Activated CD4-positive, CD25-positive, alpha-beta regulatory T cell treated with anti-CD3 and anti-CD28 coated beads, Interleukin-2, amount 50 U/mL, for 16 hours (primary cell): ENCODE data around the gene CXCL5.
"Not testable (repeated sequence)": the region's sequence is repeated elsewhere in the genome, so short reads cannot be mapped to it uniquely, and the experiment has no call there.

Experiments used
- DNase-seq: peaks from one replicate; pipeline ENCODE4 v3.0.0-alpha.2; 2020; ENCODE audit warnings: low read depth, low spot score

The CXCL5 gene

DNA sequence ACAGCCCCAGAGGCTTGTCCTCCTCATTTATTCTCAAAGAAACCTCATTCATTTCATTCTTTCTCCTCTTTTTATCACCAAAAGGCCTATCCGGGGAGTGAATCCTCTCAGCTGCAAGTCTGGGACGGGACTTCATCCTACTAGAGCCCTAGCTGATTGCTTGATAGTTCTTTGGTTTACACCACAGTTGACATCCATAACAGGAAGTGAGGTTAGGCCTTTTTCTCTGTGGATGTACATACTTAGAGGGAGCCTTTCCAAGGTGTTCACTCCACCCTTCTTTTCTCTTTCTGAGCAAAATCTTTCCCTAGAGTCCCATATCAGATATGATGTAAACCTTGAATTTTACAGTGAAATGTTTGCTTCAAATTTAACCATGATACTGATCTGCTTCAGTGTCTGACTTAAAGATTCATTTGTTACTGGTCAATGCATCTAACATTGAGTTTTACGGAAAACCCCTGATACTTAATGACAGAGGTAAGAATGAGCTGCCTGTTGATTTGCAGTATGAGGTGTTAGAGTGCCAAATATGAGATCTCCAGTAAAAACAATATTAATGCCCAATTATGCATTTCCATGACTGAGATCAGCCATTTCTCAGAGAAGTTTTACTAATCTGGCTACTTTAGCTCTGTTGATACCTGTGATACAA is 16.8 kb upstream of the CXCL5 start:
- no peak for DNase-seq

DNA sequence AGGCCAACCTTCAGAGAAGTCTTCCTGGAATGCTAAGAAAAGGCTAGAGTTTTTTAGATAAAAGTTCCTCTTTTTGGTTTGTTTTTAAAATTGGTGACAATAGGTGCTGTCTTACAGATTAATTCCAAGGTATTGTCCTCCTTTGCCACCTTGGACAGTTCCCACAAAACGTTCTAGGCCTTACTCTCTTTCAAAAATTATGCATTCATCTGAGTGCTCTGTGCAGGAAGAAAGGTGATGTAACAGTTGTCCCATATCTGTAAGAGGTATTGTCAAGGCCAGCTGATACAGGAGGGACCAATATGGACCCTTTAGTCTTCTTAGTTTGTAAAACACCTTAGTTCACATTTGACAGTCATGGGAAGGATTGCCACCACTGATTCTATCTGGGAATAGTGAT is 15.9 kb upstream of the CXCL5 start:
- no peak for DNase-seq

DNA sequence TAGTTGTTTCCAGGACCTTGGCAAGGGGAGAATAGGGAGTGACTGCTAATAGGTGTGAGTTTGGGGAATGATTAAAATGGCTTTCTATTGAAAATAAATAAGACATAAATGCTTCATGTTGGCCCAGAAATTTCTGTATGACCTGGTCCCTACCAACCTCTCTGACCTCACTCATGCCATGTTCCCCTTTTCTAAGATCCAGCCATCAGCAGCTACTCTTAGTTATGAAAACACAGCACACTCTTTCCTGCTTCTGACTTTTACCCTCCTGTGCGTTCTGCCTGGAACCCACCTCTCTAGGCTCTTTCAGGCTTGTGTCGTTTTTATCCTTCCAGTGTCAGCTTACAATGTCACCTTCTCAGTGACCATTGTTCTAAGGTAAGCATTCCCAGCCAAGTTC is 14.8 kb upstream of the CXCL5 start:
- DNase-seq: no peak

DNA sequence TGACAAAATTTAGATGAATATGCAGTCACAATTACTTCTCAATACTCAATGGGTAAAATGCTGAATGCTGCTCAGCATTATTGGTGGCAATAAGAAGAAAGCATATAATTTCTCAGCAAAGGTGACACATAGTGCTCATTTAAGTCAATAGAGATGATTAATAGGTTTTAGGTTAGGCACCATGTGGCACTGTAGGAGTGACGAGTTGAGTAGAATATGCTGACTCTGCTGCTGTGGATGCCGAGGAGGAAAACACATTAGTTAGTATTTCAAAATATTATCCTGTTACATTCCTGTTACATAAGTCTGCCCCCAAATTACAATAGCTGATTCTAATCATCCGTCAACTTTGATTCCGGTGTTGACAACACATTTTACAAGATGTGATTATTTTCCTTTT is 13.7 kb upstream of the CXCL5 start:
- DNase-seq: no peak

DNA sequence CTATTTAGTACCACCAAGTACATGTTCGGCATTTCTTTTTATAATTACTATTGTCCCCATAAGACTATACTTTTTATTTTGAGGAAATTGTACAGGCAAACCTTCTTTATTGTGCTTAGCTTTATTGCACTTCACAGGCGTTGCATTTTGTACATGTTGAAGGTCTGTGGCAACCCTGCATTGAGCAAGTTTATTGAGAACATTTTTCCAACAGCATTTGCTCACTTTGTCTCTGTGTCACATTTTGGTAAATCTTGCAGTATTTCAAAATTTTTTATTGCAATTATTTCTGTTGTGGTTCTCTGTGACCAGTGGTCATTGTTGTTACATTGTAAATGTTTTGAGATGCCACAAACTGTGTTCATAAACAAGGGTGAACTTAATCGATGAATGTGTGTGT is 10.8 kb upstream of the CXCL5 start:
- DNase-seq: no peak

DNA sequence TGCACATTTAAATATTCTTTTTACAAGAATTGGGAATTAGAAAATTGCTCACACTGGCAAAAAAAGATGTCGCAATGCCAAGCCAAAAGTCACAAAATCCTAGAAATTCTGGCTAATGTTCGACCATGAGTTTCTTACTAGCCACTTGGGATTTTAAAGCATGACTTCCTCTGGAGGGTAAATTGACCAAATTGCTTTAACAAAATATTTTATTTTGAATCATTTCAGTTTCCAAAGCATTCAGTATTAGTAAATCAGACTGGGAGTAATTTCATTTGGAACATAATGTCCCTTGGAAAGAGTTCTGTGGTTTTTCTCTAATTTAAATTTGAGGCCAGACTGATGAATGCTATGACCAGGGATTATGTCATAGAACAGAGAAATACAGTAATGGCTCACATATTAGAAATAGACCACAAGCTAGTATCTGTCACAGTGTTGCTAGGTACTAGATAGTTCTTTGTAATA is 7.6 kb upstream of the CXCL5 start:
- DNase-seq: no peak

DNA sequence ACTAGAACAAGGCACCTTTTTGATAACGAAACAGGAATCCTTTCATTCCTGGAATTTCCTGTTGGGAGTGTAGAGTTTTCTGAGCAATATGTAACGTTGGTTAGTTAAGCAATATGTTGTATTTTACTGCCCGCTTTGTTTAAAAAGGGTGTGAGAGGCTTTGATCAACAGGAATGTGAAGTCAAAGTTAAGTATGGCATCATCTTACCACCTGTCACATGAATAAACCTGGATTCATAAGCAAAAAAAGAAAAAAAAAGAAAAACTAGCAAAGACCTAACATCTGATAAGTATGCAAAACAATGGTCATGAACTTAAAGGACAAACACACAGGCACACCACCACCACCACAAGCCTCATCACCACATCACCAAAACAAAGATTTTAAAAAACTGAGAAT is 7.1 kb upstream of the CXCL5 start:
- DNase-seq: no peak

DNA sequence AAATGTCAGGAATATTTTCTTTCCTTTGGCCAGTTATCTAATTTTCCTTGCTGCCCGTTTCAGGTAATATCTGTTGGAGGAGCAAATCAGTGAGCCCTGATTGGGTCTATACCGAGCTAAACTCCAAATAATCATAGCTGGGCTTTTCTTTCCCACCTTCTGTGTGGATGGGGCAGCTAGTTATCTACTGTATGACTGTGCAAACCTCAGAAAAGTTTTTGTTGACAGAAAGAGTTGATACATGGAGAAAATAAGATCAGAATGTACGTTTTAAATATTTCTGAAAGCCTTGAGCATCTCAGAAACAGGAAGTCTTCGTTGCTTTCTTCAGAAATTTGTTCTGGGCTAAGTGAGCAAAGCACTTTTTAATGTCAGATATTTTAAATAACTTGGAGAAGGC is 6.2 kb upstream of the CXCL5 start:
- no peak for DNase-seq

DNA sequence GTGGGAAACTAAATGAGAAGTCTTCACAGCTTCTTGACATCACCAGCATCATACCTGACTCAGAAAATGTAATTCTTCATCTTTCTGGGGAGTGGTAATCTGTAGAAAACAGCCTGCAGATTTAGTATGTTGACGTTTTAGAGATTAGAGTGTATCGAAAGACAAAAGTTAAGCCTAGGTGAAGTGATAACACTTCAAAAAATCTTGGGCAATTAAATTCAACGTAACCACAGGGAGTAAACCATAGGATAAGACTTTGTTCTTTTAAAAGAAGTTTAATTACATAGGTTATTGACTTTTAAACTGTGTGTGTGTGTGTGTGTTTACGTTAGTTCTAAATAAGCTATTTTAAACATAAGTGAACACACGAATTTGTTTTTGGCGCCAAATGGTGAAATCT is 1.8 kb upstream of the CXCL5 start:
- DNase-seq: no peak

DNA sequence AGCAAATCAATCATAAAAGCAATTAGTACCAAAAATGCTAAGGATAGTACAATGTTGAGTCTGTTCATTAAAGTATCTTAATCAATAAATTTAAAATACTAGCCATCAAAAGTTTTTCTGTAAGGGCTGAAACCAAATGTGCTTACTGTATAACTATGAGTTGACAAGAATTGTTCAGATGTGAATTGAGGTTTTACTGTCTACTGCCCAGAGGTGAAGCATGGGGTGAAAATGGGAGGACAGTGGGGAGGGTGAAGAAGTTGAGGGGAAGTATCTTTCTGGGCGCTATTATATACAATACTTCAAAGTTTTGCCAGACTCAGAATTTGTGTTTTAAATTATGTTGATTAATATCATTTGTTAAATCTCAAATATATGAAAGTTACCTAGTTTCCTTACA is 6.4 kb downstream of the CXCL5 start:
- no peak for DNase-seq

DNA sequence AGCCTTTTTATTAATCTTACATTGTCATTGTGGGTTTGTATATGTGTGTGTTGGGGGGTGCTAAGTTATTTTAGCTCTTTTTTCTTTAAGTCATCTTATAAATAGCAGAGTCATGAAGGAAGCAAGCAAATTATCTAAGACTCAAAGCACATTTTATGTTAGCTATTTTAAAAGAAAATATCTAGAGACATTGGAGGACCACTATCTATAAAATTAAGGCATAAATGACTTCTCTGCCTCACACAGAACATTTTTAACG is 6.8 kb downstream of the CXCL5 start:
- no peak for DNase-seq

DNA sequence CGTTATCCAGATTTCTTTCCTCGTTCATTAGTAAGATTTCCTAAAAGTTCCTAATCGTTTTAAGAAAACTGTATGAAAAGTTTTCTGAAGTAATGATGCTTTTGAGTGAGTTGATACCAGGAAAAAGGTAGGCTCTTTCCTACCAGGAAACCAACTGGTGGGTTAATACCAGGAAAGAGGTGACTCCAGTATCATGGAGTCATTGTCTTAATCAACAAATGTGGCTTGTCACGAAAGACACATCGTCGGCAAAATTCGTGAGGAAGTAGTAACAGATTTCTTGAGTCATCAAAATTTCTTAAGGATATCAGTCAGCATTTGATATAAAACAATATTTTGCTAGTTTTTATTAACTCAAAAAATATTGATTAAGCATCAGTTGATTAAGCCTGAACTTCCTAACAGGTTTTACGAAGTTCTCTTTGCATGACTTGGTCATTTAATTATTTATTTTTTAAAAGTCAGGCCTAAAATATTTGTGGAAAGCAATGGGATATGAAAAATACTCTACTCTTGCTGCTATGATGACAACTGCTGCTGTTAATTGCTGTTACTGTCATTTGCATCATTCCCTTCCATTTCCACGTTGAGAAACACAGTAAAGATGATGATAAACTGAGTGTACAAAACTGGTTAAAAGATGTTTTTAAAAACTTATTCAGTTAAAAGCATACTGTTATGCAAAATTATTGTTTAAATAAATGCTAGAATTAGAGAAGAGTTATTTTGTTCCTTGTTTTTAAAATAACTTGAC is 7.3 kb downstream of the CXCL5 start:
- no peak for DNase-seq

DNA sequence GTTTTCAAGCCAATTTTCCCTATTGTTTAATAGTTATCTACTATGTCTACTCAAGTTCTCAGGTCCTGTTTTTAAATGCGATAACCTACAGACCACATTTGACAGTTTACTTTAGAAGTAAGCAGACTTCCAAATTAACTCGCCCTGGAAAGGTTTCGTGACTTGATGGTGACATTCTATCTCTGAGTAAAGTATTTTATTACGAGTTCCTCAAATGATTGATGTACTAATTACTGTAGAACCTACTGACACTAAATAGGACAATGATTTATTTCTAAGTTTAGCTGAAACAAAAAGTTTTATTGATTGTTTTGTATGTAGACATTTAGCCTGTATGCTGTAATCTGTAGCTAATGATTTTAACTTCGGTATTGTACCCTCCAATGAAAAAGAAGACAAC is 8.5 kb downstream of the CXCL5 start:
- no peak for DNase-seq

DNA sequence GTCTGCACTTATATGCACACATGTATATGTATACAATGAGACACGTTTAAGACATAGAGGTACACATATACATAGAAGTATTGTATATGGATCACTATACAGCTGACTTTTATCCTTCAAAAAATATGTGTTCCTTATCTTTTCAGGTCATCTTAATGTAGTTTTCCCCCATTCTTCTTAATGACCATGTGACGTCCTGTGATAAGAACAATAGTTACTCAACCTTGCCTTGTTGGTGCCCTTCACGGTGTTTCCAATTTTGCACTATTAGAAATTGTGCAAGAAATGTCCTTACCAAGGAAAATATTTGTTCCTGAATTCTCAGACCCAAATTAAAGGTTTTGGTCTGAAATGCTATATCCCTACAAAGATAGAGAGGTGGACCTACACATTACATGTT is 9.4 kb downstream of the CXCL5 start:
- DNase-seq: no peak

DNA sequence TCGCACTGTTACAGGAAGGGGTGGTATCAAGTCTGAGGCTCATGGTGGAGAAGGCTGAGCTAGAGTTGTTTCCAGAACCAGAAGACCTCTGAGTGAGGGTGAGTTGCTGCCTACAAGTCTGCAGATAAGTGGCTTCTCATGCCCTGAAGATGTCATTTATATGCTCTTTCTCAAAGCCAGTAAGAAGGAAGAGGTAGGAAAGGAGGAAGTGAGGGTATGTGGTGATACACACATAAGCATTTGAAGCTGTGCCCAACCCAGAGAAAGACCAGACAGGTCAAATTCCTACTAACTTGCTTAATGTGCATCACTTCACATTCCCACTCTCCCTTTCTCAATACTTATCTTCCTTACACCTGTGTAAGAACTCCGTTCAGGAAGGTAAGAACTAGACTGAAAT is 10.4 kb downstream of the CXCL5 start, which contains the start of gene PPBP:
TSS of gene PPBP (minus strand) at position 130 of the 400 bp plus-strand sequence. CDS start at position 43, 87 bp downstream.
- no peak for DNase-seq

DNA sequence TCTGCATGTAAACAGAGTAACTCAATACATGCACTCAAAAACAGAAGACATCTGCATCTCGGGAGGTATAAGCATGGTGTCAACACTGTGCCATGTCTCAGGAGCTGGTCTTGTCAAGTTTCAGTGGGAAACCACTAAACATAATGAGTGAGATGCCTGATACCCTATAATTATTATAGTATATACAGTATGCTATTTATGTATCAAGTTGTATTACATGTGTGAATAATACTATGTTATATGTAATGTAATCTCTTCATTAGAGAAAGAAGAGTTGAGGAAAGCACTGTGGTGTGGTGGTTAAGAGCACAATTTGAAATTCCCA is 13.0 kb downstream of the CXCL5 start:
- no peak for DNase-seq

DNA sequence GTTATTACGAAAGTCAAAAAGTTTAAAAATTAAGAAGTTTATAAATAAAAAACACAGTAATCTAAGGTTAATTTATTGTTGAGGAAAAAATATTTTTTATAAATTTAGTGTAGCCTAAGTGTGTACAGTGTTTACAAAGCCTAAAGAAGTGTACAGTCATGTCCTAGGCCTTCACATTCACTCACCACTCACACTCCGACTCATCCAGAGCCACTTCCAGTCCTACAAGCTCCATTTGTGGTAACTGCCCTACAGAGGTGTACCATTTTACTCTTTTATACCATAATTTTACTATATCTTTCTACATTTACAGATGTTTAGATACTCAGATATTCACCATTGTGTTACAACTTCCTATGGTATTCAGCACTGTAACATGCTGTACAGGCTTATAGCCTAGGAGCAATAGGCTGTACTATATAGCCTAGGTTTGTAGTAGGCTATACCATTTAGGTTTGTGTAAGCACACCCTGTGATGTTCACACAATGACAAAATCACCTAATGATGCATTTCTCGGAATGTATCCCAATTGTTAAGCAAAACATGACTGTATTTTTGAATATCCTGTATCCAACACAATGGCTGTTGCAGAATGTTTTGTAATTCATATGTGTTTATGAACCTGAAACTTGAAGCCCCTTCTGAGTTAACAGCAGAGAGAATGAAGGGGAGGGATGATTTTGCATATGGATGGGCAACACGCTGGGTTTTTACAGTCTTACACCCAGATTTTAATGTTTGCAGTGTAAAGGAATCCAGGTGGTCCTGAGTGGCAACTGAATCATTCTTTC is 13.5 kb downstream of the CXCL5 start:
- DNase-seq: no peak

DNA sequence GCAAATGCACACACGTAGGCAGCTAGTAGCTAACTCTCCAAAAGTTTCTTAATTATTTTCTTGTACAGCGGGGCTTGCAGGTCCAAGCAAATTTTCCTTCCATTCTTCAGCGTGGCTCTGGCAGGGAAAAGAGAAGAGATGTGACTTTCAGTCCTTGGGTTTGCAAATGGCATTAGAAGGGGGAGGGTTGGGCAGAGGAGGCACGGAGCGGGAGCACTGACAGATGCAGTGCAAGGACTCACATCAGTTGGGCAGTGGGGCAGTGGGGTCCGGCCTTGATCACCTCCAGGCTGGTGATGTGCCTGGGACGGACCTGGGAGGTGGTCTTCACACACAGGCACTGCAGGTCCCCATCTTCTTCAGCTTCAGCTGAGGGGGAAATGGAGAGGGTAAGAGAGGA is 17.3 kb downstream of the CXCL5 start:
- DNase-seq: not testable (repeated sequence)

DNA sequence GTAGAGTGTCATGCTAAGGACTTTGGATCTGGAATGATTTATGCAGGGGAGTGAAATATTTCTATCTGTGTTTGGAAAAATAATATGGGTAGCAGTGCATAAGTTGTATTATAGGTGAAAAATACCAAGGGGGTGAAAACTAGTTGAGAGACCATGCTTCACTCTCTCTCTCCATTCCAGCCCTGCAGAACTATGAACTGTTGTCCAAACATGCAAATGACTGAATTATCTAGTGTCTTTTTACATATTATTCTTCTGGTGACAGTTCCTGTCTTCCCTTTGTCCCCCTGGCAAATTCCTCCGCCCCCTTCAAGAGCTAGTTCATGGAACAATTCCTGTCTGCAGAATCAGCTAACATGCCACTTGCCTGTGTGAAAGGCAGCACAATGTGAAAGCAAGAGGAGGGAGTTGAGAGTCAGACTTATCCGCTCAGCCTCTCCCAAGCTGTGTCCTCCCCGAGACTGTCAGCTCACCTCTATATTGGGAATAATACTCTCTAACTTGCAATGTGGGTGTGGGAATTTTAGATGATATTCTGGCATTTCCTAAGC is 19.0 kb downstream of the CXCL5 start:
- DNase-seq: no peak

DNA sequence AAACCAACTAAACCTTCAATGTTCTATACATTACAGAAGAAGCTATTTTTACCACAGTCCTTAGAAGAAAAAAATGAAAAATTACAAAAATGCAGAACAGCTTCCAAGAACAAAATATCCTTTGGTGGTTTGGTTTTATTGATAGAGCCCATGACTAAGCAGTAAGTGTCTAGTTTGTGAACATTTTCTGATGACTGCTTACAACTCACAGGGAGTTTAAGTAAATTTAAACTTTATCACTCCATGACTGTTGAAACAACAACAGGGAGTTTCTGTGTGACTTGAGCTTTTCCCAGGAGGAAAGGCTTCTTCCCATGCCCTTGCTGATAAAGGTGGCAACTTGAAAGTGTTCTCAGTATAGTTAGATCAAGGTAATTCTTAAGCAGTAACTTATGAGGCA is 19.6 kb downstream of the CXCL5 start:
- DNase-seq: no peak

DNA sequence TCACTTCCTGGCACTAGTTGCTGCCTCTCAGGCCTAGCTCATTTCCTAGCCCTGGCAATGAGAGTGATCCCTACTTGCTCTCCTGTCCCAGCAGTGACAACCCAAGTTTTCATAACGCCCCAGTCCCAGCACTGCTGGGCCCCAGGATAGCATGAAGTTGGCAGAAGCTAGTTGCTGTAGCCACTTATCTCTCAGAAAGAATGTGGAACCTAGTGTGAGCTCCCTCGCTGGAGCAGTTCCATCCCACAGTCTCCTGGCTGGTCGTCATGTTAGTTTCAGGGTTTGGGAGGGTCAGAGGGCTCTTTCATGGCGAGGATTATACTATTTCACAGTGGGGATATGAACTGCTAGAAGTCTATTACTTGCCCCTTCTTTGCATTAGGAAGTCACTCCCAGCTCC is 21.8 kb downstream of the CXCL5 start:
- DNase-seq: no peak

DNA sequence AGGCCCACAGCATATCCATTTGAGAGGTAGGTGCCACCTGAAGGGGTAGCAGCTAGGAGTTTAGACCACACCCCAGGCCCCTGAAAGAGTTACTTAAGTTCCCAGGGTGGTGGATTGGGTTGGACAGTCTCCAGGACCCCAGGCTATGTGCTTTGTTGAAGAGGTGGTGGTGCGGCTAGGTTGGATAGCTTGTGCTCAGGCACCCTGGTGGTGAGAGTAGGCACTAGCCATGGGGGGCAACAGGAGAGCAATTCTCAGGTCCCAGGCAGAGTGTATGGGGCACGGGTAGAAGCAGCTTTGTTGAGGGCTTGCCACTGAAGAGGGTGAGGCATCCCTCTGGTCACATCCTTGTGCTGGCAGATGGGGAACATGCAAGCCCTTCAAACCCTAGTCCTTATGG is 22.3 kb downstream of the CXCL5 start:
- DNase-seq: no peak

DNA sequence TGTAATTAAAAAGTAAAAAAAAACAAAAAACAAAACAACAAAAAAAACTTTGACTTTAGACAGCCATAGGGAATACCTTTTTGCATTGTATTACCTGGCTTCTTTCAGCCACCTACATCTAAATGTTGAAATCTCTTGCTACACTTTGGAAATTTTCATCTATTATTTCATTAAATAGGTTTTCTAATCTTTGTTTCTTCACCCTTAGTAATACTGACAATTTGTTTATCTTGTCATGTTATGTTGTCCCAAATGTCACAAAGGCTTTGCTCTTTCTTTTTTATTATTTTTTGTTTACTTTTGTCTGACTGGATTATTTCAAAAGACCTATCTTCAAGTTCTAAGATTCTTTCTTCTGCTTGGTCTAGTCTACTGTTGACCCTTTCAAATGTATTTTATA is 24.1 kb downstream of the CXCL5 start:
- no peak for DNase-seq
